ENCODE results near the gene PKHD1.
"Not testable (repeated sequence)": the region's sequence is repeated elsewhere in the genome, so short reads cannot be mapped to it uniquely, and the experiment has no call there.

The PKHD1 gene

GRCh38 chr6:51926125-51926524 is 161.3 kb downstream of the PKHD1 start (continued):
- TF ChIP-seq ZNF565 (CRISPR knock-in tag; conservative IDR thresholded peaks at IDR 0.05; ENCODE audit: low read depth) (no peak), GLIS3 (CRISPR knock-in tag; IDR thresholded peaks at IDR 0.05) (no peak), TCF4 (CRISPR knock-in tag; IDR thresholded peaks at IDR 0.05; ENCODE audit: borderline replicate concordance) (no peak), ISL1 (CRISPR knock-in tag; IDR thresholded peaks at IDR 0.05) (no peak)
- TF ChIP-seq, protein P1, sequence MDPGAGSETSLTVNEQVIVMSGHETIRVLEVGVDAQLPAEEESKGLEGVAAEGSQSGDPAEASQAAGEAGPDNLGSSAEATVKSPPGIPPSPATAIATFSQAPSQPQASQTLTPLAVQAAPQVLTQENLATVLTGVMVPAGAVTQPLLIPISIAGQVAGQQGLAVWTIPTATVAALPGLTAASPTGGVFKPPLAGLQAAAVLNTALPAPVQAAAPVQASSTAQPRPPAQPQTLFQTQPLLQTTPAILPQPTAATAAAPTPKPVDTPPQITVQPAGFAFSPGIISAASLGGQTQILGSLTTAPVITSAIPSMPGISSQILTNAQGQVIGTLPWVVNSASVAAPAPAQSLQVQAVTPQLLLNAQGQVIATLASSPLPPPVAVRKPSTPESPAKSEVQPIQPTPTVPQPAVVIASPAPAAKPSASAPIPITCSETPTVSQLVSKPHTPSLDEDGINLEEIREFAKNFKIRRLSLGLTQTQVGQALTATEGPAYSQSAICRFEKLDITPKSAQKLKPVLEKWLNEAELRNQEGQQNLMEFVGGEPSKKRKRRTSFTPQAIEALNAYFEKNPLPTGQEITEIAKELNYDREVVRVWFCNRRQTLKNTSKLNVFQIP (CRISPR knock-in tag; IDR thresholded peaks at IDR 0.05; ENCODE audit: borderline replicate concordance, low read depth), result no peak
- TF ChIP-seq, protein P2, sequence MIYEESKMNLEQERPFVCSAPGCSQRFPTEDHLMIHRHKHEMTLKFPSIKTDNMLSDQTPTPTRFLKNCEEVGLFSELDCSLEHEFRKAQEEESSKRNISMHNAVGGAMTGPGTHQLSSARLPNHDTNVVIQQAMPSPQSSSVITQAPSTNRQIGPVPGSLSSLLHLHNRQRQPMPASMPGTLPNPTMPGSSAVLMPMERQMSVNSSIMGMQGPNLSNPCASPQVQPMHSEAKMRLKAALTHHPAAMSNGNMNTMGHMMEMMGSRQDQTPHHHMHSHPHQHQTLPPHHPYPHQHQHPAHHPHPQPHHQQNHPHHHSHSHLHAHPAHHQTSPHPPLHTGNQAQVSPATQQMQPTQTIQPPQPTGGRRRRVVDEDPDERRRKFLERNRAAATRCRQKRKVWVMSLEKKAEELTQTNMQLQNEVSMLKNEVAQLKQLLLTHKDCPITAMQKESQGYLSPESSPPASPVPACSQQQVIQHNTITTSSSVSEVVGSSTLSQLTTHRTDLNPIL (CRISPR knock-in tag; IDR thresholded peaks at IDR 0.05; ENCODE audit: low read depth), result no peak

GRCh38 chr6:51922479-51922878 is 164.9 kb downstream of the PKHD1 start:
- not testable (repeated sequence) for ATAC-seq

- ATAC-seq, result not testable (repeated sequence)
Measured at GRCh38 chr6:51918347-51918746, 169.1 kb downstream of the PKHD1 start.

DNA sequence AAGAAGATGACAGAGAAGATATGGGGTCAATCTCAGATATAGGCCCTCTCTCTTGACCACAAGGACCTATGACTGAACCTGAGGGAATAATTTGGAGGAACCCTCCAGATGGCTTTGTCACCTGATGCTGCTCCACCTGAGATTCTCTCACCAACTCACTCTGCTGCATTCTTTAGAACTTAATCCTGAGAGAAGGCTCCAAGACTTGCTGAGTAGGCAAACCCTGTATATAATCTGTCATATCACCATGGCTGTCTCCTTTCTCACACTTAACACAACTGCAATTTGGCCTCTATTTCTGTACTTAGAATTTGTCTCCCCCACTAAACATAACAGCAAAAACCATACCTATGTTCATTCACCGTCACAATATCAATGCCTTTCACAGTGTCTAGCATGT is 172.3 kb downstream of the PKHD1 start:
- TF ChIP-seq ZFP3 (CRISPR knock-in tag; IDR thresholded peaks at IDR 0.05) (no peak), ISL1 (CRISPR knock-in tag; IDR thresholded peaks at IDR 0.05) (no peak), ZNF565 (CRISPR knock-in tag; conservative IDR thresholded peaks at IDR 0.05; ENCODE audit: low read depth) (no peak), OSR1 (CRISPR knock-in tag; IDR thresholded peaks at IDR 0.05) (no peak), TCF4 (CRISPR knock-in tag; IDR thresholded peaks at IDR 0.05; ENCODE audit: borderline replicate concordance) (no peak), BACH2 (CRISPR knock-in tag; IDR thresholded peaks at IDR 0.05; ENCODE audit: borderline replicate concordance) (no peak), ZFP30 (CRISPR knock-in tag; IDR thresholded peaks at IDR 0.05) (no peak), RARB (CRISPR knock-in tag; IDR thresholded peaks at IDR 0.05) (no peak), ZNF8 (CRISPR knock-in tag; IDR thresholded peaks at IDR 0.05) (no peak), ESRRG (CRISPR knock-in tag; IDR thresholded peaks at IDR 0.05) (no peak), ZNF70 (CRISPR knock-in tag; IDR thresholded peaks at IDR 0.05) (no peak), ZC3H10 (CRISPR knock-in tag; IDR thresholded peaks at IDR 0.05) (no peak), CSDC2 (CRISPR knock-in tag; IDR thresholded peaks at IDR 0.05) (no peak), GLIS3 (CRISPR knock-in tag; IDR thresholded peaks at IDR 0.05) (no peak)
- TF ChIP-seq, protein P1 (CRISPR knock-in tag; IDR thresholded peaks at IDR 0.05; ENCODE audit: borderline replicate concordance, low read depth), result no peak
- TF ChIP-seq, protein P3, sequence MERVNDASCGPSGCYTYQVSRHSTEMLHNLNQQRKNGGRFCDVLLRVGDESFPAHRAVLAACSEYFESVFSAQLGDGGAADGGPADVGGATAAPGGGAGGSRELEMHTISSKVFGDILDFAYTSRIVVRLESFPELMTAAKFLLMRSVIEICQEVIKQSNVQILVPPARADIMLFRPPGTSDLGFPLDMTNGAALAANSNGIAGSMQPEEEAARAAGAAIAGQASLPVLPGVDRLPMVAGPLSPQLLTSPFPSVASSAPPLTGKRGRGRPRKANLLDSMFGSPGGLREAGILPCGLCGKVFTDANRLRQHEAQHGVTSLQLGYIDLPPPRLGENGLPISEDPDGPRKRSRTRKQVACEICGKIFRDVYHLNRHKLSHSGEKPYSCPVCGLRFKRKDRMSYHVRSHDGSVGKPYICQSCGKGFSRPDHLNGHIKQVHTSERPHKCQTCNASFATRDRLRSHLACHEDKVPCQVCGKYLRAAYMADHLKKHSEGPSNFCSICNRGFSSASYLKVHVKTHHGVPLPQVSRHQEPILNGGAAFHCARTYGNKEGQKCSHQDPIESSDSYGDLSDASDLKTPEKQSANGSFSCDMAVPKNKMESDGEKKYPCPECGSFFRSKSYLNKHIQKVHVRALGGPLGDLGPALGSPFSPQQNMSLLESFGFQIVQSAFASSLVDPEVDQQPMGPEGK (CRISPR knock-in tag; IDR thresholded peaks at IDR 0.05; ENCODE audit: borderline replicate concordance), result no peak
- TF ChIP-seq, protein P4, sequence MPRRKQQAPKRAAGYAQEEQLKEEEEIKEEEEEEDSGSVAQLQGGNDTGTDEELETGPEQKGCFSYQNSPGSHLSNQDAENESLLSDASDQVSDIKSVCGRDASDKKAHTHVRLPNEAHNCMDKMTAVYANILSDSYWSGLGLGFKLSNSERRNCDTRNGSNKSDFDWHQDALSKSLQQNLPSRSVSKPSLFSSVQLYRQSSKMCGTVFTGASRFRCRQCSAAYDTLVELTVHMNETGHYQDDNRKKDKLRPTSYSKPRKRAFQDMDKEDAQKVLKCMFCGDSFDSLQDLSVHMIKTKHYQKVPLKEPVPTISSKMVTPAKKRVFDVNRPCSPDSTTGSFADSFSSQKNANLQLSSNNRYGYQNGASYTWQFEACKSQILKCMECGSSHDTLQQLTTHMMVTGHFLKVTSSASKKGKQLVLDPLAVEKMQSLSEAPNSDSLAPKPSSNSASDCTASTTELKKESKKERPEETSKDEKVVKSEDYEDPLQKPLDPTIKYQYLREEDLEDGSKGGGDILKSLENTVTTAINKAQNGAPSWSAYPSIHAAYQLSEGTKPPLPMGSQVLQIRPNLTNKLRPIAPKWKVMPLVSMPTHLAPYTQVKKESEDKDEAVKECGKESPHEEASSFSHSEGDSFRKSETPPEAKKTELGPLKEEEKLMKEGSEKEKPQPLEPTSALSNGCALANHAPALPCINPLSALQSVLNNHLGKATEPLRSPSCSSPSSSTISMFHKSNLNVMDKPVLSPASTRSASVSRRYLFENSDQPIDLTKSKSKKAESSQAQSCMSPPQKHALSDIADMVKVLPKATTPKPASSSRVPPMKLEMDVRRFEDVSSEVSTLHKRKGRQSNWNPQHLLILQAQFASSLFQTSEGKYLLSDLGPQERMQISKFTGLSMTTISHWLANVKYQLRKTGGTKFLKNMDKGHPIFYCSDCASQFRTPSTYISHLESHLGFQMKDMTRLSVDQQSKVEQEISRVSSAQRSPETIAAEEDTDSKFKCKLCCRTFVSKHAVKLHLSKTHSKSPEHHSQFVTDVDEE (CRISPR knock-in tag; IDR thresholded peaks at IDR 0.05), result no peak
- no peak for ATAC-seq

DNA sequence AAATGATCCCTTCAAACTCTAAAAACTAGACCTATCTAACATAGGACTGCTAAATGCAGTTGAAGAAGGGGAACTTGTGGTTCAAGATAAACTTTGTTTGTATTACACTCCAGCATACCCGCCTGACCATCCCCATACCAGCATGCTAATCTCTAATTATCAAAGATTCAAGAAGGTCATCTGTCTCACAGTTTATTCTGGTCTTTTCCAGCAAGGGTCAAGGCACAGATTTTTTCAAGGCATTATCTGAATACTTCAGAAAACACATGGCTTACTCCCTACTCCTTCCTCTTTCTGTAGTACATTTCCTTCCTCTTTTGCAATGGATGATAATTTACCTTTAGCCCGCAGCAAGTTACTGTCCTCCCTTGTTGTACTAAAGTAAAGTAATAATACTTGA is 174.1 kb downstream of the PKHD1 start:
- no peak for ATAC-seq
- TF ChIP-seq, protein P1 (CRISPR knock-in tag; IDR thresholded peaks at IDR 0.05; ENCODE audit: borderline replicate concordance, low read depth), result no peak
- TF ChIP-seq, protein P3 (CRISPR knock-in tag; IDR thresholded peaks at IDR 0.05; ENCODE audit: borderline replicate concordance), result no peak
- TF ChIP-seq ZNF70 (CRISPR knock-in tag; IDR thresholded peaks at IDR 0.05) (no peak), SNAI2 (CRISPR knock-in tag; IDR thresholded peaks at IDR 0.05) (no peak), ARNTL (CRISPR knock-in tag; IDR thresholded peaks at IDR 0.05; ENCODE audit: borderline replicate concordance, low read depth) (no peak), TCF4 (CRISPR knock-in tag; IDR thresholded peaks at IDR 0.05; ENCODE audit: borderline replicate concordance) (no peak), ZFP3 (CRISPR knock-in tag; IDR thresholded peaks at IDR 0.05) (no peak), GLIS3 (CRISPR knock-in tag; IDR thresholded peaks at IDR 0.05) (no peak)
